UCSD-AML1 (cell line): ENCODE results near the gene IL6ST.

Experiments used
- DNase-seq: peaks from one replicate; lab custom pipeline; 2025; ENCODE audit not compliant: unreplicated experiment; lab: John Stamatoyannopoulos, UW

The IL6ST gene

DNA sequence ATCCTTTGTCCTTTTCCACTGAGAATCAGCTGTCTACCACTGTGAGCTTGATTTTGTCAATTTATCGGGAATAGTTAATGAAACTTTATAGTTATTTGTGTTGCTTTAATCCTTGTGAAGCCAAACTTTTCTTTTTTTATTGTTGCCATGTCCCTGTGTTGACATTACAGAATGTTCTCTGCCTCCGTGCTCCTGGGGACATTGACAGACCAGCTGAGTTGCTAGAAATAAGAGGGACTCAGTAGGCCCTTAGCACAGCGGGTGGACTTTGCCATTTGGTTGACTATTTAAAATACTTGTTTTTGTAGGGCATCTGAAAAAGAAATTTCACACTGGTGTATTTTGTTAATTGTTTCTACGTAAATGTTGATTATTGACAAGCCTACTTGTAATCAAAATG is 73.1 kb downstream of the IL6ST start:
- no peak for DNase-seq

- no peak for DNase-seq
Measured at GRCh38 chr5:55920784-55921183, 74.0 kb downstream of the IL6ST start.

DNA sequence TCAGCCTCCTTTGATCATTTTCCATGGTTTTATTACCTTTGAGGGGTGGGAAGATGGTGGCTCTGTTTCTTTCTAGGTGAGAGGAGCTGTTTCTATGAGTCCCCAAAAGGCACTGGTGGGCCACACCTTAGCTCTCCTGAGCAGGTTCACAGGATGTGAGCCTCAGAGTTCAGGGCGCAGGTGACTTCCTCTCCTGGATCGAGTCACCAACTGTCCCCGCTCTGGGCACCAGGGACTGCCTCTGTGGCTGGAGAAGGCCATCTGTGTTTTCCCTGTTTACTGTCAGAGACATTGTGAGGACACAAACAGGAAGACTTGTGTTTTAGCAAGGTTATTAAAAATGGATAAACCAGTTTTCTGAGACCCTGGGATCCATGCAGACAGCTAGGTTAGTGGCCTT is 75.1 kb downstream of the IL6ST start:
- no peak for DNase-seq

GRCh38 chr5:55918087-55919035 is 76.4 kb downstream of the IL6ST start:
- DNase-seq = no peak

- DNase-seq = no peak
Measured at GRCh38 chr5:55917402-55918086, 77.2 kb downstream of the IL6ST start.

GRCh38 chr5:55916986-55917385 is 77.8 kb downstream of the IL6ST start:
- no peak for DNase-seq

- DNase-seq = no peak
Measured at GRCh38 chr5:55915783-55916182, 79.0 kb downstream of the IL6ST start.

DNA sequence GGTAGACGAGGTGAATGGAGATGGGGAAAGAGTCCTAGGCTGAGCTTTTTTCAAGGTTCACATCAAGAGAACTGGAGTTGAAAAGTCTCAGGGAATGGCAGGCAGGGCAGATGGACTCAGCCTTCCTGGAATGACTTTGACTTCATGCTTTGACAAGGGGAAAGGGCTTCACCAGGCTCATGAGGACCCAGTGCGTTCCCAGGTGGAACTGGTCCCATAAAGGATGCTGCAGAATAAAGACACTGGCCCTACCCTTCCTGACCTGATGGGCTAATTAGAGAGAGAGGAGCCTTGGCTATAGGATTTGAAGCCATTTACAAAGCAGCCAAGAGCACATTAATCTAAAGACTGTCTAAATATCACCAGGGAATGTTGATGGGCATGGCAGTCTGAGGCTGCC is 79.8 kb downstream of the IL6ST start:
- no peak for DNase-seq

GRCh38 chr5:55913466-55914413 is 81.0 kb downstream of the IL6ST start:
- DNase-seq = no peak

- no peak for DNase-seq
Measured at GRCh38 chr5:55911784-55912653, 82.7 kb downstream of the IL6ST start.

DNA sequence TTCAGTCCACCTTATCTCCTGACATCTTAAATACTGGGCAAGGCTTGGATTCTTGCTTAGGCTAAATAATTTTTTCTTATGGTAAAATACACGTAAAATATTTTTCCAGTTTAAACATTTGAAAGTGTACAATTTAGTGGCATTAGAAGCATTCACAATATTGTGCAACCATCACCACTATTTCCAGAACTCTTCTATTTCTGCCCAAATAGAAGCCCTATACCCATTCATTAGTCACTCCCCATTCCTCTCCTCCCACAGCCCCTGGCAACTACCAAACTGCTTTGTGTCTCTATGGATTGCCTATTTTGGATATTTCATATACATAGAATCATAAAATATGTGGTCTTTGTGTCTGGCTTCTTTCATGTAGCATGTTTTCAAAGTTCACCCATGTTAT is 86.0 kb downstream of the IL6ST start:
- DNase-seq = no peak

DNA sequence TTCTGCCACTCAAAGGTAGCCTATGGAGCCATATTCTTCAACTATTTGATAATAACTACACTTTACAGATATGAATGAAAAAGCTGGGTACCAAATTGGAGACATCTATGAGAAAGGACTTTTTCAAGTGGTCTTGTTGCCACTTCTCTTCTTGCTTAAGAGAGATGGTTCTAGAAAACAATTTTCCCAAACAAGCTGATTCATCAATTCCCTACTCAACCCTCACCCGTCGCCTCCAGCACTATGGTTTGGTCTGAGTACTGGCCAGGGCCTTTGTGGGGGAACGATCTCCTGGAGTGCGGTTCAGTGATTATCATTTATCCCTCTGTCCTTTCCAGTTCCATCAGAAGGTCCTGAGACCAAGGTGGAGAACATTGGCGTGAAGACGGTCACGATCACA is 86.8 kb downstream of the IL6ST start:
- no peak for DNase-seq

DNA sequence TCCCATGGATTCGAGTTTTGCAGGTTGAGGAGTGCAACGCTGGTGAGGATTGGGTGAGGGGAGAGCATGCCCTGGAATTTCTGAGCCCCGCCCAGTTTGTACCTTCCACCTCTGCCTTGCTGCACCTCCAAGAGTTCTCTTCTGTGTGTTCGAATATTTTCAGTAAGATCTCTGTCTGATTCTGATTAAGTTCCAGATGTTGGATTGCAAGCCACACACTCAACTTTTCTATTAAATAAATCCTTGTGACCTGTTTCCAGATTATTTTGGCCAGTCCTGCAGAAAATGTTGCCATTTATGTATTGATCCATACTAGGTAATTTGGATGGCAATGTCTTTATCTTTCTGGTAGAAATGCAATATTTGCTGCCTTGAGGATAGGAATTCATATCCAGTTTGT is 89.5 kb downstream of the IL6ST start:
- no peak for DNase-seq

GRCh38 chr5:55904152-55904551 is 90.6 kb downstream of the IL6ST start:
- no peak for DNase-seq

DNA sequence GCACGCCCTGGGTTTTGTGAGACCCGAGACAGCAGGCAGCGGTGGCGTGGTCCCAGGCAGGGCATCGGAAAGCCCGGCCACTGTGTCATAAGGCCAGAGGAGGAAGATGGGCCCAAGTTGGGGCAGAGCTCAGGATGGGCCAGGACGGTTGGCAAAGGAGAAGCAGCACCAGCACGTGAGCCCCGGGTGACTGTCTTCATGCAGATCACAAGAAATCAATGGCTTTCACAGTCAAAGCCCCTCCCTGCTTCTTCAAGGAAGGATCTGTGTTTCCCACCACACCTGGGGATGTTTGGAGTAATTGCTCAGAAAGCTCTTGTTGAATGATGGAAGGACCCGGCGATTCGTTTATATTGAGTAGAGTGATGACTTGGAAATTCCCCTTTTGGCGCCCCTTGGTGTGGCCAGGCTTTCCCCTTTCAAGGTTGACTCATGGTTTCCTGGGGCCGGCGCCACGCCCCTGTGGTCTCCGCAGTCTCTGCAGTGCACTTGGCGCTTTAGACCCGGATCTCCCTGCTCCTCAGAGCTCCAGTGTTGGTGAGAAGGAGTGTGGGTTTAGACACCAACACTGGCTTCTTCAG is 91.6 kb downstream of the IL6ST start:
- DNase-seq = peak; percentile 43

- no peak for DNase-seq
Measured at GRCh38 chr5:55902696-55903095, 92.1 kb downstream of the IL6ST start.

DNA sequence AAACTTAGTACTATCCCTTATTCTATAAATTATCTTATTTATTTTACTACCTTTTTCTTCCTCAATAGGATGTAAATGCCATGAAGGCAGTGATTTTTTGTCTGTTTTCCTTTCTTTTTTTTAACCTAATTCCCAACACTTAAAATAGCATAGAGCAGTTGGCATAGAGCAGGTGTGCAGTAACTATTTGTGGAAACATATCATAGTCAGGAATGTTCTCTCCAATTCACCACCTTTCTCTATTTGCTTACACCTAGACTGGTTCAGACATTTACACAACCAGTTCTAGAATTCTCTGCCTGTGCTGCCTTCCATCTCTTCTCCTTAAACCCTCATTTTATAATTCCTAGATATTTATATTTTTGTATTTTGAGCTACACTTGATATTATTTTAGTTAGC is 94.0 kb downstream of the IL6ST start:
- no peak for DNase-seq

- no peak for DNase-seq
Measured at GRCh38 chr5:55900068-55900467, 94.7 kb downstream of the IL6ST start.

- DNase-seq = no peak
Measured at GRCh38 chr5:55899344-55899743, 95.4 kb downstream of the IL6ST start.

- no peak for DNase-seq
Measured at GRCh38 chr5:55897905-55898304, 96.9 kb downstream of the IL6ST start.
